IPS DF 6.9 (cell line): ENCODE data around the gene CST4.
"Not testable (repeated sequence)": the region's sequence is repeated elsewhere in the genome, so short reads cannot be mapped to it uniquely, and the experiment has no call there.

ENCODE experiments used
- DNase-seq: peaks from one replicate; pipeline ENCODE4 v3.0.0-alpha.2; 2013; ENCODE audit warnings: low read depth, low spot score
- H3K27ac ChIP-seq: one replicate; pipeline ENCODE4 v1.5.1; 2013; ENCODE audit warnings: low read length, control low read depth
- H3K27me3 ChIP-seq: 2 replicates; pipeline ENCODE4 v1.6.1; 2013; ENCODE audit warnings: mild to moderate bottlenecking, low read length; ENCODE audit not compliant: control insufficient read depth, insufficient read depth
- H3K36me3 ChIP-seq: 2 replicates; pipeline ENCODE4 v1.6.1; 2013; ENCODE audit warnings: low read length; ENCODE audit not compliant: control insufficient read depth, insufficient read depth
- H3K4me1 ChIP-seq: 2 replicates; pipeline ENCODE4 v1.6.1; 2013; ENCODE audit warnings: low read length; ENCODE audit not compliant: control insufficient read depth, insufficient read depth
- H3K4me3 ChIP-seq: 2 replicates; pipeline ENCODE4 v1.5.1; 2013; ENCODE audit warnings: mild to moderate bottlenecking, low read length
- H3K9me3 ChIP-seq: 2 replicates; pipeline ENCODE4 v1.6.1; 2013; ENCODE audit warnings: low read length, inconsistent platforms; ENCODE audit not compliant: control insufficient read depth, insufficient read depth
- WGBS: extraction: QIAGEN DNeasy Blood & Tissue Kit; methylation state at CpG from one replicate; pipeline ENCODE4 v1.1.7; 2013; ENCODE audit warnings: mixed read lengths, missing lambda C conversion rate; ENCODE audit not compliant: insufficient read length, insufficient coverage; 5-methylcytosine and 5-hydroxymethylcytosine counted together

Gene CST4

GRCh38 chr20:23687986-23688385 lies 852 bp downstream of the CST4 start:
- Histone ChIP-seq H3K9me3 (no peaks in the 10 kb centered on the region), H3K27me3 (no peaks in the 10 kb centered on the region), H3K4me1 (no peaks in the 10 kb centered on the region), H3K4me3 (no peak overlapping the region), H3K36me3 (no peaks in the 10 kb centered on the region), H3K27ac (no peak overlapping the region)
- WGBS: no CpG with 5 or more reads among the region's 3 CpGs
- no peak for DNase-seq

GRCh38 chr20:23686046-23686750 lies 2.6 kb downstream of the CST4 start:
- no peaks in the 10 kb centered on the region for H3K4me1 ChIP-seq
- WGBS: no CpG with 5 or more reads among the region's 4 CpGs
- H3K9me3 ChIP-seq: no peaks in the 10 kb centered on the region
- H3K4me3 ChIP-seq: no peak overlapping the region
- no peak overlapping the region for H3K27ac ChIP-seq
- no peaks in the 10 kb centered on the region for H3K27me3 ChIP-seq
- DNase-seq: no peak
- H3K36me3 ChIP-seq: no peaks in the 10 kb centered on the region

GRCh38 chr20:23685529-23685896 lies 3.3 kb downstream of the CST4 start:
- H3K36me3 ChIP-seq, H3K4me3 ChIP-seq, H3K4me1 ChIP-seq, H3K27ac ChIP-seq, H3K27me3 ChIP-seq, DNase-seq, H3K9me3 ChIP-seq: not testable (repeated sequence)
- WGBS: no CpG with 5 or more reads among the region's 4 CpGs

GRCh38 chr20:23684261-23684660 lies 4.6 kb downstream of the CST4 start:
- Histone ChIP-seq H3K27ac (no peak overlapping the region), H3K27me3 (no peaks in the 10 kb centered on the region), H3K4me3 (no peak overlapping the region), H3K36me3 (no peaks in the 10 kb centered on the region), H3K9me3 (no peaks in the 10 kb centered on the region), H3K4me1 (no peaks in the 10 kb centered on the region)
- WGBS: no CpG with 5 or more reads among the region's 6 CpGs
- DNase-seq: no peak

GRCh38 chr20:23683807-23684206 lies 5.0 kb downstream of the CST4 start:
- Histone ChIP-seq H3K4me1 (no peaks in the 10 kb centered on the region), H3K36me3 (no peaks in the 10 kb centered on the region), H3K27me3 (no peaks in the 10 kb centered on the region), H3K9me3 (no peaks in the 10 kb centered on the region), H3K4me3 (no peak overlapping the region), H3K27ac (no peak overlapping the region)
- no peak for DNase-seq
- no CpG with 5 or more reads among the region's 2 CpGs for WGBS

- no peak overlapping the region for H3K4me3 ChIP-seq
- no peak for DNase-seq
- no peaks in the 10 kb centered on the region for H3K36me3 ChIP-seq
- no peaks in the 10 kb centered on the region for H3K27me3 ChIP-seq
- H3K4me1 ChIP-seq: no peaks in the 10 kb centered on the region
- no peak overlapping the region for H3K27ac ChIP-seq
- no CpG with 5 or more reads among the region's 2 CpGs for WGBS
- no peaks in the 10 kb centered on the region for H3K9me3 ChIP-seq
Observed at GRCh38 chr20:23683281-23683680, 5.6 kb downstream of the CST4 start.

- Histone ChIP-seq H3K9me3 (no peaks in the 10 kb centered on the region), H3K4me1 (no peaks in the 10 kb centered on the region), H3K36me3 (no peaks in the 10 kb centered on the region), H3K4me3 (no peak overlapping the region), H3K27me3 (no peaks in the 10 kb centered on the region), H3K27ac (no peak overlapping the region)
- DNase-seq: no peak
Observed at GRCh38 chr20:23680146-23680545, 8.7 kb downstream of the CST4 start.

- H3K36me3 ChIP-seq: no peaks in the 10 kb centered on the region
- no peaks in the 10 kb centered on the region for H3K9me3 ChIP-seq
- no peak overlapping the region for H3K4me3 ChIP-seq
- H3K27me3 ChIP-seq: no peaks in the 10 kb centered on the region
- H3K27ac ChIP-seq: no peak overlapping the region
- no peak for DNase-seq
- WGBS: no CpG with 5 or more reads among the region's 7 CpGs
- no peaks in the 10 kb centered on the region for H3K4me1 ChIP-seq
Observed at GRCh38 chr20:23679133-23680092, 9.4 kb downstream of the CST4 start.

GRCh38 chr20:23673209-23673608 lies 15.6 kb downstream of the CST4 start:
- no CpG with 5 or more reads among the region's 1 CpG for WGBS
- no peaks in the 10 kb centered on the region for H3K27me3 ChIP-seq
- H3K4me3 ChIP-seq: no peak overlapping the region
- no peak overlapping the region for H3K27ac ChIP-seq
- H3K9me3 ChIP-seq: no peaks in the 10 kb centered on the region
- DNase-seq: no peak
- no peaks in the 10 kb centered on the region for H3K4me1 ChIP-seq
- no peaks in the 10 kb centered on the region for H3K36me3 ChIP-seq

- Histone ChIP-seq H3K36me3 (no peaks in the 10 kb centered on the region), H3K4me3 (no peak overlapping the region), H3K27ac (no peak overlapping the region), H3K4me1 (no peaks in the 10 kb centered on the region), H3K27me3 (no peaks in the 10 kb centered on the region), H3K9me3 (no peaks in the 10 kb centered on the region)
- no peak for DNase-seq
- no CpG with 5 or more reads among the region's 1 CpG for WGBS
Observed at GRCh38 chr20:23672158-23672557, 16.7 kb downstream of the CST4 start.
